Measurements from ENCODE around the gene NTN1. TPM values are rescaled to one million over a fixed set of nuclear protein-coding genes. Genes with fewer than 3 reads are reported as not detected.
A peak's percentile ranks its signal among the peaks of the same experiment; 100 is the strongest.
"Not testable (repeated sequence)": the region's sequence is repeated elsewhere in the genome, so short reads cannot be mapped to it uniquely, and the experiment has no call there.

Gene NTN1
- total RNA-seq, 1 experiment from 2014 or later, result not detected

DNA sequence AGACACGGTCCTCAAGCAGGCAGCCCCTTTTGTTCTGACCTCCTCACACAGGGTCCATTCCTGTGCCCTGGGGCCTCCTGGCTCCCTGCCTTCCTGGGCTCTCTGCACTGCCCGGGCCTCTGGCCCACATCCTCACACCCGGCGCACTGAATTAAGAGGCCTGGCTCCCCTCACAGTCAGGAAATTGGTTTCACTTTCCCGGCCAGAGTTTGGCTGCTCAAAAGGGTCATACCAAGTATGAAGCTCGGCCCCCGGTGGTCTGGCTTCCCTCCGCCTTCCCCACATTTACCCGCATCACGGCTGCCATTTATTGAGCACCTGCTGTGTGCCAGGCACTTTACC lies 220.0 kb downstream of the NTN1 start:
- DNase-seq (ENCODE audit: low read depth), result no peak

DNA sequence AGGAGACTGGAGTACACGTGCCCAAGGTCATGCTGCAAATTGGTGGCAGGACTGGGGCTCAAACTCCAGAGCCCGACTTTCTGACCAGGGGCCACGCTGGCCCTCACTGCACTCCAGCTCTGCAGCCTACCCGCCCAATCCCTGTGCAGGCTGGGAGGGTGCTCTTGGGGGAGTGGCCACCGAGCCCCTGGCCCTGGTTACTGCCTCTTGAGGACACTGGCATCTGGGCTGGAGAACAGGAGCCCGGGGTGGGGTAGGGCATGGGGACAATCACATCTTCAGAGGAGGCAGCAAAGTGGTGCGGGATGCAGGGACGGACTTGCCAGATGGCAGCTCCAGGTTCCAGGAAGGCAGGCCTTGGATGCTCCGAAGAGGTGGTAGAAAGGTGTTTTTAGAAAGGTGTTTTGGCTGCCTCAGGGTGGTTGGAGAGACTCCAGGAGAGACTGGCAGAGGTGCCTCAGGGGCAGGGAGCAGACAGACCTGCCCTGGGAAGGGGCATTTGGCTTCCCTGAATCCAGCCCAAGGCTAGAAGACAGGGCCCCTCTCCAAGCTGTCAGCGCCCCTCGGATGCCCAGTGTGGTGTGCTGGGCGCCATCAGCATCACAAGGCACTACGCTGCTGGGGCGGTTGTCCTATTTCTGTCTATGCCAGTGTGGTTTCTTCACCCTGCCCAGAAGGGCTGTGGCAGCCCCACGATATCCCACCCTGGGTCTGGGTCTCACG lies 220.6 kb downstream of the NTN1 start:
- DNase-seq (ENCODE audit: low read depth), result no peak

DNA sequence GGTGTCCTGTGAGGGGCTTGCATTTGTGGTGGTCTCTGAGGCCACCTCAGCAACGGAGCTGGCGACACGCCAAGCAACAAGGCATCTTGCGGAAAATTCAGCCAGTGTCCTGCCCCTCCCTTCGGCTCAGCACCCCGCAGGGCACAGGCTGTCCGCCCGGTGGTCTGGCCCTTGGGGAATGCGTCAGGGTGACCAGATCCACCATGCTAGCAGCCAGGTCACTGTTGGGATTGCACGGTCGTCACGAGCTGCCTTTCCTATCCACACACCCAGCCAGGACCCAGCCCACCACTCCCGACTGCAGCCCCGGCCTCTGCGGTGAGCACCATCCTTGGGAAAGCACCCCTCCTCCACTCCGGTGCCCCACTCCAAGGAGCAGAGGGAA lies 221.2 kb downstream of the NTN1 start:
- DNase-seq (ENCODE audit: low read depth), result no peak

DNA sequence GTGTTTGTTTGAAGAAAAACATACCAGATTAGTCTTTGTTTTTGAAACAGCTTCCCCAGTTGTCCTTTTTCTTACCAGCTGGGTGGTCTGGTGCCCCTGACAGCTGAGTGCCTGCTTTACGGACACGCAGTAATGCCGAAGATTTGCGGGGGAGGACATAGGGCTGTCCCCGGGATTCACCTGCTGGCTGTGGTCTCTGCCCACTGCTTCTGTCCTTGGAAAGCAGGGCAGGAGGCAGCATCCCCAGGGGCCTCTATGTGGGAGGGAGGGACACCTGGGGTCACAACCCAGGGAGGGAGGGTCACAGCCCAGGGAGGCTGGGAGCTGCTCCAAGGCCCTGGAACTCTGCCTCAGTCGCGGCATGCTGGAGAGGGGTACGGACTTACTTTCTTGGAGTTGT lies 221.7 kb downstream of the NTN1 start:
- DNase-seq (ENCODE audit: low read depth), result no peak

DNA sequence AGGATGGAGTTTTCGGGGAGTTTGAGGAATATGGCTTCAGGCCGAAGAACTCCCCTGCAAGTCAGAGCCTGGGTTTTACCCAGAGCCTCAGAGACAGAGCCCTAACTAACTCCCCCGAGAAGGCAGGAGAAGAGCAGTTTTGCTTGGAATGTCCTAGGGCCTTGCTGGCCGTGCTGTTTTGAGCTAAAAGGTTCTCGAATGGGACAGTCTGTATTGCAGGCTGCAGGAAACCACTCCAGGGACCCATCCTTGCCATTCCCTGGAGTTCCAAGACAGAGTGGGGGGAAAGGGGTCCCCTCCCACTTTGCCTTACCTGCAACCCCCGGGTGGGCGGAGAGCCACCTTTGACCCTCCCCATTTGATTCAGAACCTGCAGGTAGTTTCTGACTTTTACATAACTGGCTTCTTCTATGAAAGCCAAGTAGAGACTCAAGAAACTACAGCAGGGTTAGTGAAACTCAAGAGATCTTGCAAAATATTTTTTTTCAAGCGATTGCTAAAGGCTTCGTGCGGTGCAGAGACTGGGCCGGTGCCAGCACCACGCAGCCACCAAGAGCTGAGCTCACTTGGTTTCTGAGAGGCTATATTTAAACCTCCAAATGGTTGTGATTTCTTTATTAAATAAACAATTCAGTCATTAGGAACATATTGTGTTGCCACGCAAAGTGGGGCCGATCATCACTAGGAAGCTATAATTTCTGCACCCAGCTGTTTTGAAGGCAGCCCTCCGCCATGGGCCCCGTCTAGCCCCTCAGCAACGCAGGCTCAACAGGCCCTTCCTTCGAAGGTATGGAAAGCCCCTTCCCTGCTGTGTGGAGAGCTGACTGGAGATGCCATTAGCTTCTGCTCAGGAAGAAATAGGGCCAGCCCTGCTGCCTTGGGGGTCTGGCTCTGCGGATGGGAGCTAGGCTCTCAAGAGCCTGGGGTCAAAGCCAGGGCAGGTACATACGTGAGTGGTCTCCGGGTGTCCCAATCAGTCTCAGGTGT lies 223.0 kb downstream of the NTN1 start:
- no peak for DNase-seq (ENCODE audit: low read depth)

DNA sequence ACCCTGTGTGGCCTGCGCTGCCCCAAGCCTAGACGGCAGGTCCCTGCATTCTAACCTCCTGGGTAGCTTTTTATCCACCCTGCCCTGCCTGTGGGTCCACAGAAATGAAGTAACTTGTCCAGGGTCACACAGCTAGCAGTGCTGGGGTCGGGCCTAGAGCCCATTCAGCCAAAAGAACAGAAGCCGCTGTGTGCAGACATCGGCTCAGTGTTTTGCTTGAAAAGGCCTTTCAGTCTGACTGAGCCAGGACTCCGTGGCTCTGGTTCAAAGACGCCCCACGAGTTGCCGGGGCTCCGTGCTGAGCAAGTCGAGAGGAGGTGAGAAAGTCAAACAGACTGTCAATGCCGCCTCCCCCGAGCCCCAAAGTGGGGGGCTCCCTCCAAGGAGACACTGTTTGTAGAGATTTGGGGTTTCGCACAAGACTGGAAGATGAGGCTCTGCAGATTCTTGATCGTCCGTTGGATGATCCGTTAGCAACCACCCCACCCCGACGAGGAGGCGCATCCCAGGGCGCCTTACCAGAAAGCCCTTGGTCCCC lies 226.2 kb downstream of the NTN1 start:
- DNase-seq (ENCODE audit: low read depth), result no peak

DNA sequence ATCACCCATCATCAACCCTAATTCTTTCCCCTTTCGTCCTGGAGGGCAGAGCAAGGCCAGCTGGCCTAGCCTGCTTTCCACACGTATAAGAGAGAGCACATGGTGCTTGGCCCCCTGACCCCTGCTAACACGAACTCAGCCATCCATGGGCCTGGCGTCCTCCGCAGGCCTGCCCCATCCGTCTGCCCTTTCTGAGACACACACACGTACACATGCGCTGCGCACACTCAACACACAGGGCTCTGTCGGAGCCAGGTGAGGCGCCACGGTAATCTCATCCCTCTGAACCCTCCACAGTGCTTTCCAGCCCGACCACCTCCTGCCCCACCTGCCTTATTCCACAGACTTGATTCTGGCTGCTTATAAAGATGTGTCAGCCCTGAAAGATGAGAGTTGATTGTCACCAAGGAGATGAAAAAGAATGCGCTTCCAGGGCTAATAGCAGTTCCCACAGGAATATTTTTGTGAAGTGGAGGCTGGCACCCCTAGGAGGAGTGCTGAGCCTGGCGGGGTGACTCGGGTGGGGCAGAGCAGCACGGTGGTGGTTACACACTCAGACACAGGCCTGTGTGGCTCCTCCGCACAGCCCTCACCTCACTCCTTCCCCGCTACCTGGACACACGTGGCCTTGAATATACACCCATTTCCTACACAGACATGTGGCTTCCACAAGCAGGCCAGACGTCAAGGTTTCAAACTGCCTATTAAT lies 228.1 kb downstream of the NTN1 start:
- no peak for DNase-seq (ENCODE audit: low read depth)

DNA sequence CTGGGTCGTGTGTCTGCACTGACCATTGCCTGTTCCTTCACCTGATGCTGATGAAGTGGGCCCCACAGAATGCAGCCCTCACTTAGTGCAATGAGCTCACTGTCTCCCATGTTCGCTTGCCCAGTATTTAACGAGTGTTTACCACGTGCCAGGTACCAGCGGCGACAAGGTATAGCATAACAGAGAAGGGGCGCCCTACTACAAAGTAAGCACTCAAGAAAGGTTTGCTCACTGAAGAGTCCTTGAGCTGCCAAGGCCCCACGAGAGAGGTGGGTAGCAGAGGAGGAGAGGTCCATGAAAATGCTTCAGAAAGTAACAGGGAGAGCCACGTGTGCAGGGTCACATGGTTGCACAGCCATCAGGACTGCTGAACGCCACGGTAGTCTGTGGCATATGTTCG lies 230.0 kb downstream of the NTN1 start:
- DNase-seq (ENCODE audit: low read depth), result no peak

DNA sequence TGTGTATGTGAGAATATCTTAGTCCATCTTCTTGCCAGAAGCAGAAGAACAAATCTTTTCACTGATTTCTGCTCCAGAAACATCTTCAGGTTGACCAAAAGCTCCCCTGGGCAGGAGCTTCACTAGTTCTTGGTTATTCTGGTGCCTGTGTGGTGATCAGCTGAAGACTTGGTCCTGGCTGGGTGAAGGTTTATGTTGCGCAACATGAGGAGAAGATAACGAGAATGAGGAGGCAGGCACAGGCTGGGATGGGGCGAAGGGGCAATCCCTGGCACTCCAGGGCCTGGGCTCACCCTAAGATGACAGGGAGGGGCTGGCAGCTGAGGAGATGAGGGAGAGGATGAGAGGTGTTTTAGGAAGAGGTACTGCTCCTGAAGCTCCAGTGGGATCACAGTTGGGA lies 232.0 kb downstream of the NTN1 start:
- DNase-seq (ENCODE audit: low read depth), result no peak

DNA sequence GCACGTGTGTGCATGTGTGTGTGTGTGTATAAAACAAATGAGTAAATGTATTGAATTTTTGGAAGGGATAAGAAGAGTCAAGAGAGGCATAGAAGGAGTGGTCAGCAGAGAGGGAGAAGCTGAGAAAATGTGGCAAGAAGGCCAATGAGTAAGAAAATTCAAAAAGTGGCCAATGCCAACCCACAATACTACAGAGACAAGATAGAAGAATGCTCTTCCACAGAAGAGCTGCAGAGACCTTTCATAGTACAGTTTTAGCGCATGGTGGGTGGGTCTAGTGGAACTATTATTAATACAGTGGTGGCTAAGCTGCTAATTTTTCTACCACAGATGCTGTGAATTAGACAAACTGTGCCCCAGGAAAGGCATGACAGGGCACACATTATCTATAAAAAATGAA lies 233.5 kb downstream of the NTN1 start:
- no peak for DNase-seq (ENCODE audit: low read depth)

DNA sequence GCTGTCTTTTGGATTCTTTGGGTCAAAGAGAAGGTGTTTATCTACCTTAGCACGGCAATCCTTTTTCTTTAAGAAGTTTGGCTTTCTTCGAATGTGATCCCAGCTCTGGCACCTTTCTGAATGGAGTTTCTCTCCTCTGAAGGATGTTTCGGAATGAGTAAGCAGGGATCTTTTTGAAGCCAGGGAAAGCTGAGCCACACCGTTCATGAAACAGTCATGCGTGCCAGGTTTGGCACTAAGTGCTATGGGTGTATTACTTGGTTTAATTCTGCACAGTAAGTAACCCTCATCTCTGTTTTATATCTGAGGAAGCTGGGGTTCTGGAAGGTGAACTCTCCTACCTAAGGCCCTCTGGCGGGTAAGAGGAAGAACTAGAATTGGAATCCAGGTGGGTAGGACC lies 234.5 kb downstream of the NTN1 start:
- DNase-seq (ENCODE audit: low read depth), result no peak

DNA sequence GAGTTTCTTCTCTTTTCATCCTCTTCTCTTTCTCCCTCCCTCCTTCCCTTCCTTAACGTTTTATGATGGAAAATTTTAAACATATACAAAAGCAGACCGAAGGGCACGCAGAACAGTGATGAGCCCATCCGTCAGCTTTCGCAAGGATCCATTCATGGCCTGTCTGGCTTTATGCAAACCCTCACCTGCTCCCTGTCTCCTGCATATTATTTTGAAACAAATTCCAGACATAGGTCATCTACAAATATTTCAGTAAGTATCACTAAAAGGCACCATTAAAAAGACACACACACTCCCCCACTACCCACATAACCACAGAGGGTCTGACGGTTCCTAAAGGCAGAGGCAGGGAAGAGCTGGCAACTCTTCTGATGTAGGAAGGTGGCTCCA lies 235.0 kb downstream of the NTN1 start:
- DNase-seq (ENCODE audit: low read depth), result no peak

DNA sequence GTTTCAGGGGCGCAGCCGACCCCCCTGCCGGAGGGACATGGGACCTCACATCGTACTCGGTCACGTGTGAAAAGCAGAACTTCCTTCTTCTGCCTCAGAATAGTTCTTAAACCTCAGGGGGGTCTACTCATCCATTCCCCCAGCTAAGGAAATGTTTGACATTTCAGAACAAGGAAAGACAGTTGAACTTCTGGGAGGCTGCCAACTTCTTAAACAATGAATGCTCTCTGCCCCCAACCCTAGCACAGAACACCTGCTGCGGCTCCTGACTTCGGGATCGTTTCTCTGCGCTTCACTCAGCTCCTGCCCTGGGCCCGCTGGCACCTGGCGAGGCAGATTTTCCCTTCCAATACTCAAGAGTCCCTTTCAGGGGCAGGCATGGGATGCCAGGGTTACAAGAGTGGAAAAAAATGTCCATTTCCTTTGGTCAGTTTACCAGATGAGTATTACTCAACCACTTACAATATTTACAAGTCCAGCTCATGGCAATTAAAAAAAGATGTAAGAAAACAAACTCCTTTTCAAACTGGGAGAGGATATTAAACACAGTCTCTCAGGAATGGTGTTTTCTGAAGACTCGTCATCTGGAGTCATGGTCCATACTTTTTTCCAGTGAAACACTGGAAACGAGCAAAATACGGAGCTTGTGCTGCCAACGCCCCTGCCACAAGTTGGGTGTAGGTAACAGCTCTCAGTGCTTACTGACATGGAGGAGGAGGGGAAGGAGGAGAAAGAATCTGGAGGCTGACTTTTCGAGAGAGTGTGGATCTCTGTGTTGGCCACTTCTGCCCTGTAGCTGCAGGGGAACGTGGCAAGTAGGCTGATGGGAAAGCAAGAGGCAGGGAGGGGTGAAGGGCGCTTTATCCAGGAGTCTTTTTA lies 235.7 kb downstream of the NTN1 start:
- no peak for DNase-seq (ENCODE audit: low read depth)

DNA sequence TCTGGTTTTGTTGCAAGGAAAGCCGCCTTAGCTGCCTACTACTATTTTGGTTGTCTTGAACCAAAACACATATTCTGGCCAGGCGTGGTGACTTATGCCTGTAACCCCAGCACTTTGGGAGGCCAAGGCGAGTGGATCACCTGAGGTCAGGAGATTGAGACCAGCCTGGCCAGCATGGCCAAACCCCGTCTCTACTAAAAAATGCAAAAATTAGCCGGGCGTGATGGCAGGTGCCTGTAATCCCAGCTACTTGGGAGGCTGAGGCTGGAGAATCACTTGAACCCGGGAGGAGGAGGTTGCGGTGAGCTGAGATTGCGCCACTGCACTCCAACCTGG lies 236.3 kb downstream of the NTN1 start:
- not testable (repeated sequence) for DNase-seq (ENCODE audit: low read depth)

DNA sequence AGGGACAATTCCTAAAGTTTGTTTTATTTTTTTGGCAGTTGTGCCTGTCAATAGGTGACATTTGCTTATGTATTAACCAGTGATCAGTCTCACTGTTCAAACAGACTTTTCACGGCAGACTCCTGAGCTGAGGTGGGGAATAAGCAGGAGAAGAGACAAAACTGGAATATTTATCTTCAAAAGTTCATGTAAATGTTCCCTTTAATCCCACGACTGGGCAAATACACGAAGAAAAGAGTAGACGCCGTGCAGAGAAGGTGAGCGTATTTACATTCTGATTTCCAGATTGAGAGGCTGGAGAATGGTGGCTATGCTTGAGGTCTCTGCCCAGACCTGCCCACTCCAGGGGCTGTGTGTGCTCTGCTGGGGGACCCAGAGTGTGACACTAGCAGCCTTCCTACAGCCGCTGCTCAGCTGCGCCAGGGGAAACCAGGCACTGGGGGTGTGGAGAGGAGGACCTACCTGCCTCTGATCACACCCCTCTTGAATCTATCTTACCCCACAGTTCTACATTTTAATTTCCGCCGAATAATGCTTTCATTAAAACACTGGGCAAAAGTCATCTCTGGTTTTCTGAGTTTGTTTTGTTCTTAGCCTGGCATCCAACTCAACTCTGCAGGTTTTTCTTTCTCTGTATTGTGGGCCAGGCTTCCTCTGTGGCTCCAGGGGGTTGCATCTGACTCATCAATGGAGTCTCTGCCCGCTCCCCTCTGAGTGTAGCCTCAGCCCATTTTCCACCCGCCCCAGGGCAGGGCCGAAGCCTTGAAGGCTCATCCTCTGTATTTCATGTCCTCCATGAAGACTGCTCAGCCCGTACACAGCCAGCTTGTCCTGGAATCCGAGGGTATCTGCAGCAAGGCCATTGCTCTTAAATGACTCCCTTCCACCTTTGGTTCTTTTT lies 237.1 kb downstream of the NTN1 start:
- peak; percentile 51 for DNase-seq (ENCODE audit: low read depth)

DNA sequence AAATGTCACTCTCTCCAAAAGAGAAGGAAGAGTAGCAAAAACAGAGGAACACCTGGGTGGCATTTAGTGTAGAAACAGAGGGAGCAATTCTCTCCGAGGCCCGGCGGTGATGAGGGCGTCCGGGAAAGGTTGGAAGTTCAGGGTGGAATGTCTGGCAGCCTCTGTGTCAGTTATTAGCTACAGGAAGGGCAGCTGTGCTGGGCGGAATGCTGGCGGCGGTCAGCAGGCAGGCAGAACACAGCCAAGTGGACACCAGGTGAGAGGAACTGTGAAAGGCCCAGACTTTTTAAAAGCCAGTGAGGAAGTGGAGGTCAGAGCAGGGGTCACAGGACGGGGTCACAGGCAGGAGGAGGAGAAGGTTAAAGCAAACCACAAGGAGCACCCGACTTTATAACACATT lies 238.1 kb downstream of the NTN1 start:
- no peak for DNase-seq (ENCODE audit: low read depth)

DNA sequence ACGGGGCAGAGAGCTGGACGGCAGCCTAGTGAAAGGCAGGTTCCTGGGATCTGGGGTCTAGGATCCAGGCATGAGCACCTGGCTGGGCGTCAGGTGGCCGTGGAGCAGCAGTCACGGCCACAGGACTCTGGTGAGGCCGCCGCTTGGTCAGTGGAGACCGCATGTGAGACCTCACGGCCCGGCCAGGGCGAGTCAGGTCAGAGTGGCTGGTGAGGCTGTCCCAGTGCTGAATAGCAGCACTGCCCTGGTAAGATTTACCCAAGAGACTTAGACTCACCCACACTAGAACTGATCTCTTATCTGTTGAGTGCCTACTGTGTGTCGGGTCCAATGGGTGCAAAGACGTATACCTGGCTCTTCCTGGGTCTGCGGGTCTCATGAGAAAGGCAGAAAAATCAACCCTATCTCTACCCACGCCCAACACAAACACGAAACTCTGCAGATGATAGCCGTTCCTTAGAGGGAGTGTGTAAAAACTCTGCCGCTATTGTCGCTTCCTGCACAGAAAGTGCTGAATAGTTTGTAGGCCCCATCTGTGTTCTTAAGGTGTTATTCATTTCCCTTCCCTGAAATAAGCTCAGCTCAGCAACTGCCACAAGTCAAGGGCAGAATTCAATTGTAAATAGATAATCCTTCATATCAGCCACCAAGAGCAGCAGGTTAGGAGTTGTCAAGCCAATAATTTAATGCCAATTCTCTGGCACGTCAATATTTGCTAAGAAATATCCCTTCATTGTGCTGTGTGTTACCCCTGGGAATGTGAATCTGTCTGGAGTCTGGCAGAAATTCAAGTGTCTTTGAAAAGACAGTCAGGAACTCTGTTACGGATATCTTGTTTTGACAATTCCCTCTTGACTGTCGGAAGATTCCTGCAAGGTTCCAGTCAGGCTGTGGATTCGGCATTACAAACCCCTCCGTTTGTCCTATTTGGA lies 240.0 kb downstream of the NTN1 start:
- DNase-seq (ENCODE audit: low read depth), result no peak

DNA sequence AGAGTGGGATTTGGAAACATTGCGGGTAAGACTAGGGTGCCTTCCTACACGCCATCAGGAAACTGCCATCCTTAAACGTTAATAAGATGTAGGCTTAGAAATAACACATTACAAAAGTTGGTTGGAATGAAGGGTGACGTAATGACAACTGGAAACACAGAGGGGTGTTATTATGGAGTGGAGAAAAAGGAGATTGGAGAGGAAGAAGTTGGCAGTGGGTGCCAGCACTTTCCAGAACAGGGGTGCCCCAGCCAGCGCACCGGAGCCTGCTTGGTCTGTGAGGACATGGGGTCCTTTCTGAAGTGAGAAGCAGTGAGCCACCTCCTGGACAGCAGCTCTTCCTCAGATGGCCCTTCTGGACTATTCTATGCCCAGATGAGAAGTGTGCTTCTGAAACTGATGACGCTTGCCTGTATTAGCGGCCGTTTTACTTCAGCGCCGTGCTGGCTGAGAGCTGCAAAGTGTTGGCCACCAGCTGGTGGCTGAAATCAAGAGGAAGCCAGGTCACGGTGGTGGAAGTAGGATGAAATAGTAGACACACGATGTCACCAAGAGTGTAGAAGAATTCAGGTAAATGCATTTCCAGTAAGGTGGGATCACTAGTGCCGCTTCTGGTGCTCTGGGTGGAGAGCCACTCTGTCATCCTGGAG lies 244.8 kb downstream of the NTN1 start:
- no peak for DNase-seq (ENCODE audit: low read depth)
